SW480 (cell line): ENCODE measurements around the gene GPR108.

Experiments used
- DNase-seq: peaks from one replicate; pipeline ENCODE4 v3.0.0-alpha.2; 2016; ENCODE audit warnings: low spot score

The GPR108 gene

DNA sequence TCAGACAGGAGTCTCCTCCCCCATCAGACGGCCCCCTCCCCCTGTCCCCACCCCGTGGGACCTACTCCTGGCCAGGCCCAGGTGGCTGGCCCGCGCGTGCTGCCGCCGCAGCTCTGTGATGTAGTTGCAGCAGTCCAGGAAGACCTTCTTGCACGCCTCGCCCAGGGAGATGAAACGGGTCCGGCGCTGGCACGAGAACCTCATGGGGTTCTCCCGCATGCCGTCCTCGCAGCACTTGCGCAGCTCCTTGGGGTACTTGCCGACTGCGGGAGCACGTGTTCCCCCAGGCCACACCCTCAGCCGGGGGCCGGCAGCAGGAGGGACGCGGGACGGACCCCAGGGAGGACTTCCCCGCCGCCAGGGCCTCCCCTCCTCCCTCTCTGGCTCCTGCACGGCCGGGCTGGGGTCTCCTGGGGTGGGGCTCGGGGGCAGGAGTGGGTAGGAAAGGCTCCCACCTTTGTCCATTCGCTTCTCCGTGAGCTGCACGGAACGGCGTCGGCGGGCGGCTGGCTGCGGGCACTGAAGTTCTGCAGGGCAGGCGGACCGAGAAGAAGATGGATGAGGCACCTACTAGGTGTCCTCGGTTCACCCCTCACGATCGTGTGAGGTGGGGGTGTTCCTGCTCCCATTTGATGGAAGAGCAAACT, 30.2 kb downstream of the GPR108 start:
- no peak for DNase-seq

DNA sequence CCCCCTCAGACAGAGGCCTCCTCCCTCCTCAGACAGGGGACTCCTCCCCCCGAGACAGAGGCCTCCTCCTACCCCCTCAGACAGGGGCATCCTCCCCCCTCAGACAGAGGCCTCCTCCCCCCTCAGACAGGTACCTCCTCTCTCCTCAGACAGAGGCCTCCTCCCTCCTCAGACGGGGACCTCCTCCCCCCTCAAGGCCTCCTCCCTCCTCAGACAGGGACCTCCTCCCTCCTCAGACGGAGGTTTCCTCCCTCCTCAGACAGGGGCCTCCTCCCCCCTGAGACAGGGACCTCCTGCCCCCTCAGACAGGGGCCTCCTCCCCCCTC, 30.8 kb downstream of the GPR108 start:
- DNase-seq, result no peak

DNA sequence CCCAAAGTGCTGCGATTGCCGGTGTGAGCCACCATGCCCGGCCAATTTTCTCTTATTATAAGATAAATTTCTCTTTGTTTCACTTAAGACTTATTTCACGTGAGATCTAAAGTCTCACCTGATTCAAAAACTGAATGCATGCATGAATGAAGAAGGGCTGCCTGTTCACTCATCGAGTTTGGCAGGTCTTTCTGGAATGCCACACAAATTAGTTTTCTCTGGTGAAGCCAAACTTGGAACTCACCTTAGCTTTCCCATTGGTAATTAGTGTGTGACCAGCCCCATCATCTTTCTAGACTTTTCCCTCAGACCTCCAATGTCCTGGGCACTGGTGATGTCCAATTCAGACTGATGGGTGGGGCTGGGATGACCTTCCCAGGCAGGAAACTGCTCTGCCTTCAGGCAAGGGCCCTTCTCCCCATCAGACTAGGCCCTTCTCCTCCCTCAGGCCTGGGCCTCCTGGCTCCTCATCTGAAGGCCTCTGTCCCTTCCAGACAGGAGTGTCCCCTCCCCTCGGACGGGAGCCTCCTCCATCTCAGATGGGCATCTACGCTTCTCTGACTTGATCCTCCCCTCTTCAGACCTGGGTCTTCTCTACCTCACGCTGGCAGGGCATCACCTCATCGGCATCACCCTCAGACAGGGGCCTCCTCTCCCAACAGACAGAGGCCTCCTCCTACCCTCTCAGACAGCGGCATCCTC, 31.3 kb downstream of the GPR108 start:
- DNase-seq, result no peak

DNA sequence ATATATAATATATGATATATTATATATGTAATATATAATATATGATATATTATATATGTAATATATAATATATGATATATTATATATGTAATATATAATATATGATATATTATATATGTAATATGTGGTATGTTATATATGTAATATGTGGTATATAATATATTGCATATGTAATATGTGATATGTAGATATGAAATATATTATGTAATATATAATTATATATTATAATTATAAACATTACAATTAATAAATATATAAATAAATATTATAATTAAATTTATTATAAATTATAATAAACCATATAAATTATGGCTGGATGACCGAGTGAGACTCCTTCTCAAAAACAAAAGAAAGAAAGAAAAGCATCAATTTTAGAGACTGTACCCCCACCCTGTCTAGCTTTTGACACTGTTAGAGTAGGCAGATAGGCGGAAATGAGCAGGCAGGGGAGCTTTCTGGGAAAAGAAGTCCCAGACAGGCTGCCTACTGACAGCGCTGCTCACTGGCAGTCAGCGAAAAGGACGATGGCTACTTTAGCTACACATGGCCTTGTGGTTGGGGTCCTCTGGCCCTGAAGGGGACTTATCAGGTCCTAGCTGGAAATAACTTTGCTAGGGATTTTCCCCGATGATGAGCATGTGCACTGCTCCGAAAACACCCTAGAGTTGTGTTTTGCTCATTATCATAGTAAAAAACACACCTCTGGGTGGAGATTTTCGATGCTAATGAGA, 36.6 kb downstream of the GPR108 start:
- no peak for DNase-seq

DNA sequence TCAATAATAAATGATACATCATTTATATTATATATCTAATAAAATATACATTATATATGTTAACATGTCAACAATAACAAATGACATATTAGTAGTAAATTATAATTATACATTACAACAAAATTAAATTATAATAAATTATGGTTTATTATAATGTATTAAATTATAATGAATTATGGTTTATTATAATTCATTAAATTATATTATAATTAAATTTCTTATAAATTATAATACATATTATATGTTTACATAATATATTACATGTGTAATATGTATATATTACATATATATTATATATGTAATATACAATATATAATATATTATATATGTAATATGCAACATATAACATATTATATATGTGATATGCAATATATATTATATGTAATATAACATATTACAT, 37.4 kb downstream of the GPR108 start:
- DNase-seq, result no peak

DNA sequence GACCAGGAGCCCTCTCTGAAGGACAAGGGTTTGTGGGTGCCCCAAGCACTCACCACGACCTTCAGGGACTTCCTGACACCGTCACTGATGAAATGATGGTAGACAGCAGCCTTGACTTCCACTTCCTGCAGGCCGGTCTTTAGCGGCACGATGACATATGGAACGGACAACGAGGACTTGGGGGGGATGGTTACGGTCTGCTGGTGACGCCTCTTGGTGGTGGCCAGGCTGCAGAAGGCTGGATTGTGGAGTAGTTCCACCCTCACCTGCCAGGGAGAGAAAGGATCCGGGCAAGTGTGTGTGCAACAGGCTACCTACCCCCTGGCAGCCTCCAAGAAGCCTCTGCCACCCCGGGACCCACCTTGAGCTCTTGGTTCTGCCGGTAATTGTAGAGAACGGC, 40.1 kb downstream of the GPR108 start:
- DNase-seq, result no peak

DNA sequence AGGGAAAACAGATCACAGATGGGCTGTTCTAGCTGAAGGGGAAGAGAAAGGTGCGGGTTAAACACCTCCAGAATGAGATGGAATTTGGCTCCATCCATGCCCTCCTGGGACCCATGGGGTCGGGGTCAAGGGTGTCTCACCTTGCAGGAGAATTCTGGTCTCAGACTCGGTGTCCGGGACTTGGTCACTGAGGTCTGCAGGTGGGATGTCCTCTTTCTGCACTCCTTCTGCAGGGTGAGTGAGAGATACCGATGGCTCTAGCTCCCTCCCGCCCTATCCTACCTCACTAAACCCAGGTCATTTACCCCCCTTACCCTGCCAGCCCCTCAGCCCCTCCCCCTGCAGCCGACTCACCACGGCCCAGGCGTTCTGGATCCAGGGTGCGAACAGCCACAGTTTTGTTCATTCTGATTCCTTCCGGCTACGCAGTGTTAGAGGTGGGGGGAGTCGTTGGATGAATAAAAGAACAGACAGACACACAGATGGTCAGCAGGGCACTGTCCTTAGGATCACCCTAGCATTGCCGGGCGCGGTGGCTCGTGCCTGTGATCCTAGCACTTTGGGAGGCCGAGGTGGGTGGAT, 41.0 kb downstream of the GPR108 start:
- no peak for DNase-seq

DNA sequence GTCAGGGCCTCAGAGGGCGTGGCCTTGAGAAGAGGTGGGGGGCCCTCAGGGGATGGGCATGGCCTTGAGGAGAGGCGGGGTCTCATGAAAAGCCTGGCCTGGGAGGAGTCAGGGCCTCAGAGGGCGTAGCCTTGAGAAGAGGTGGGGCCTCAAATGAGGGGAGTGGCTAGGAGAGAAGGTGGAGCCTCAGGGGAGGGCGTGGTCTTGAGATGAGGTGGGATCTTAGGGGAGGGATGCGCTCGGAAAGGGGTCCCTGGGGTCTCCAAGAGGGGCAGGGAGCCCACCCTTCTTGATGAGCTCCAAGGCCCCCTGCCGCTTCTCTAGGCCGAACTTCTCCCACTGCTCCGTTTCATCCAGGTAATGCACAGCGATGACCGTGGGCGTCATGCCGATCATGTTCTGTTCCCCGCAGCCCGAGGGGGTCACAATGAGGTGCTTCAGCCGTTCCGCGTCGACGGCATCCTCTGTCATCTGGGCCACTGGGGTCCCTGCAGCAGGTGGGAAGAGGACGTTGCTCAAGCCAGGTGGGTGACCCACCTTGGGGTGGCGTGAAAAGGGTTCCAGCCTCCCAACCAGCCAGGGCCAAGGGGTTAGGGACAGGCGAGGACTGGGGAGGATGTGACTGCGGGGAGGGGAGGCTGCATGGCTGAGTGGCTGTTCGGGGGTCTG, 43.1 kb downstream of the GPR108 start:
- DNase-seq, result no peak

DNA sequence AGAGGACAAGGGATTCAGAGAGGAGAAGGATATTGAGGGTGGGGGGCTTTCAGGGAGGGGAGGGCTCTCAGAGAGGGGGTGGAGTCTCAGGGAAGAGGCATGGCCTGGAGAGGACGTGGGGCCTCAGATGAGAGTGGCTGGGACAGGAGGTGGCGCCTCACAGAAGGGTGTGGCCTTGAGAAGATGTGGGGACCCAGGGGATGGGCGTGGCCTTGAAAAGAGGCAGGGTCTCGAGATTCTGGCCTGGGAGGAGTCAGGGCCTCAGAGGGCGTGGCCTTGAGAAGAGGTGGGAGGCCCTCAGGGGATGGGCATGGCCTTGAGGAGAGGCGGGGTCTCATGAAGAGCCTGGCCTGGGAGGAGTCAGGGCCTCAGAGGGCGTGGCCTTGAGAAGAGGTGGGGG, 43.7 kb downstream of the GPR108 start:
- no peak for DNase-seq

DNA sequence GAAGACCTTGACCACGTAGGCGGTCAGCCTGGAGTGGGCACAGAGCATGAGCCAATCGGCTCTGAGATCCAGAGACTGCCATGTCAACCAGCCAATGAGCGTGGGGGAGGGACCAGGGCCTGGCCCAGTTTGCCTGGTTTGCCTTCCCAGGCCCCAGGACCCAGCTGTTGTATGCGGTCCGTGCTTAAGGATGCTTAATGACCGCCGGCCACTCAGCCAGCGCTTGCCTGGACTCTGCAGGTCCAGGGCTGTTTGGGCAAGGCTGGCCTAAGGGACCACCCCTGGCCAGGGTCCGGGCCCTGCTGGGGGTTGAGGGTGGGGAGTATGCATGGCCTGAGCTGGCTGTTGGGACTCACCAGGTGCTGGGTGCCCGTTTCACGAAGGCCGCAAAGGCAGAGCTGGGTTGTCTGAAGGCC, 44.3 kb downstream of the GPR108 start:
- no peak for DNase-seq

DNA sequence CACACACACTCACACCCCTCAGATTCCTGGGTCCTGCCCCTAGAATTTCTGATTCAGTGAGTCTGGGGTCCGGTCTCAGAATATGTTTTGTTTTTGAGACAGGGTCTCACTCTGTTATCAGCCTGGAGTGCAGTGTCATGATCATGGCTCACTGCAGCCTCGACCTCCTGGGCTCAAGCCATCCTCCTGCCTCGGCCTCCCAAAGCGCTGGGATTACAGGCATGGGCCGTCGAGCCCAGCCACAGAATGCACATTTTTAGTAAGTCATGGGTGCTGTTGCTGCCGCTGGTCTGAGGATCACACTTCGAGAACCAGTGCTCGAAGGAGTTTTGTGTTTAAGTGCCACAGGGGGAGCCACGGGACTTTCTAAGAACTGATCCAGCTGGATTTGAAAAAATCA, 45.4 kb downstream of the GPR108 start:
- no peak for DNase-seq

DNA sequence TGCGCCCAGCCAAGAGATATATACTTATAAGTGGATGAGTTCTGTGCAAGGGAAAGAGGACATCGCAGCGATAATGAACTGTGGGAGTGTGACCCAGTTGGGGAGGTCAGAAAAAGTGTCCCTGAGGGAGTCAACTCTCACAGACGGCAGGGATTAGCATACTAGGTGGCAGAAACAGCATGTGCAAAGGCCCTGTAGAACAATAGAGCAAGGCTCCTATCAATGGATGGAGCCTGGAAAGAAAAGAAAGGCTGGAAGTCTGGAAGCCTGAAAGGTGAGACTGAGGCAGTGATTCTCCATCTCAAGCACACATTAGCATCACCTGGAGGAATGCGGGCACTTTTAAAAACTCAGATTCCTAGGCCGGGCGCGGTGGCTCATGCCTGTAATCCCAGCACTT, 46.0 kb downstream of the GPR108 start:
- no peak for DNase-seq

DNA sequence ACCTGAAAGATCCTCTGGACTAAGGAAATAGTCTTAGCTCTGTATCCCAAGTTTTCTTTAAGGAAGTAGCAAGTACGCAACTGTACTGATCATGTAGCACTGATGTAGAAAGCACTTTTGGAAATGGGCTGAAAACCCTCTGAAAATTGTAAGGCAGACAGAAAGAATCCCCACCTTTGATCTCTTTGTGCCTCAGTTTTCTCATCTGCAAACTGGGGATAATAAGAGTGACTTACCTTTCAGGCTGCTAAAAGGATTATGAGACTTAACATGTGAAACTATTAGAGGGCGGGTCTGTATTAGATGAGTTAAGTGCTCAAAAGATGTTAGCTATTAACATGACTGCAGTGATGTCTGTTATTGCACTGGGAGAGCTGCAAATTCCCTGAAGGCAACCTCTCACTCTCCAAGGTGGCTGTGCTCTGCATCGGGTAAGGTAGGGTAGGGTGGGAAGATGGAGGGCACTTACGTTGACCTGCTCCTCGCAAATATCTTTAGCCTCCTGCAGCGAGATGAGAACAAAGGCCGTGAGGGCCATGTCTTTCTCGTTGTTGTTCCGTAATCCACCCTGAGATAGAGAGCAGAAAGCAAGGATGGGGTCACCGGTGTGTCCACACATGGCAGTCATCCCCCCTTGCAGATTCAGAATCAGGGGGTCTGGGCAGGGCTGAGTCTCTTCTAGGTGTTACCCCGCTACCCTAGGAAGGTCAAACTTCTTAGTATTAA, 47.1 kb downstream of the GPR108 start:
- DNase-seq, result no peak

DNA sequence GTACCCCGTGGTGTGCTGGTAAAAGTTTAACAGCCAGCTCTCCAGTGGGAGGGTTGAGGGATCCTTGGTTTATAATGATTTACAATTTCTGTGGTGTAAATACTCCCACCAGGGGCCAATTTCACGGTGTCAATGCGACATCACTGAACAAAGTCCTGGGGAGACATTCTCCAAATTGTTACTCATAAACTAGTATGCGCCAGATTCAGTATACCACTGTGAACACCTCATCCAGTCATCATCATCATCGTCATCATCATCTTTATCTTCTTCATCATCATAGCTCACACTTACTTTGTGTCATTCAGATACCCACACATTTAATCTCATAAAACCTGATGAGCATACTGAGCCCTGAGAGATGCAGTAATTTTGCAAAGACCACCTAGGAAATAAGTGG, 50.3 kb downstream of the GPR108 start:
- DNase-seq, result no peak

DNA sequence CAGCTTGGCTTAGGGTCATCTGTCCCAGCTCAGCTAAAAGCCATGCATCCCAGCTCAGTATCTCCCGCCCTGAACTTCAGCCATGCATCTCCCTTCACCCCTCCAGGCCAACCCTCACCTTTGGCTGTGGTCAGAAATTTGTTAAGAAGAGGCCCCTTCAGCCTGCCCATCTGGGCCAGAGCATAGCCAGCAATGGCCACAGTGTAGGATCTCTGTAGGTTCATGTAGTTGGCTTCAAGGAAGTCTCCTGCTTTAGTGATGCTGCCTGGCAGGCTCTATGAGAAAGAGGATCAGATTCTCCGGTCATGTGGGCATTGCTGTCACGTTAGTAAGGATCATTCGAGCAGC, 50.8 kb downstream of the GPR108 start:
- no peak for DNase-seq

DNA sequence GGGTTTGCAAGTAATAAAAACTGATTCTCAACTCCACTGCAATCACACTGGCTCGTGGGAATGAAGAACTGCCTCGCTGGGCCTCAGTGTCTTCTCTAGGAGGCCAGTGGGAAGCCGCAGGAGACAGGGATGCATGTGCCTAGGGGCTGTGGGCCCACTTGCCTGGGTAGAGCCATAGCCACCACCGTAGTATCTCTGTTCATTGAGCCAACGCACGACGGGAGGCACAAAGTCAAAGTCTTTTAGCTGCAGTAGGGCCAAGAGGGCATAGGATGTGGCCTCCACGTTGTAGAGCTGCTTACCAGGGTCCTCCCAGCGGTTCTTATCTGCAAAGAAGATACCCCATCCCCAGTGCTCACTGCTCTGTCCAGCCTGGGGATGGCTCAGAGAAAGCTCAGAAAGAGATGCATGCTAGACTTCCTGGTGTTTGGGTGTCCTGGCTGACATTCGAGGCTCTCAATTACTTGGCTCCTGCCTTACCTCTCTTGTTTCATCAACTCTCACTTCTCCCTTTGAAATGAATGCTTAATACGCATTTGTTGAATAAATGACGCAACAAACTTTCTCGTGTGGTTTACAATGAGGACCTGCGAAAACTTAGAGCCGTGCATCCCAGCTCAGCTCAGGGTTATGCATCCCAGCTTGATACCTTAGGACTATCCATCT, 51.3 kb downstream of the GPR108 start:
- no peak for DNase-seq

DNA sequence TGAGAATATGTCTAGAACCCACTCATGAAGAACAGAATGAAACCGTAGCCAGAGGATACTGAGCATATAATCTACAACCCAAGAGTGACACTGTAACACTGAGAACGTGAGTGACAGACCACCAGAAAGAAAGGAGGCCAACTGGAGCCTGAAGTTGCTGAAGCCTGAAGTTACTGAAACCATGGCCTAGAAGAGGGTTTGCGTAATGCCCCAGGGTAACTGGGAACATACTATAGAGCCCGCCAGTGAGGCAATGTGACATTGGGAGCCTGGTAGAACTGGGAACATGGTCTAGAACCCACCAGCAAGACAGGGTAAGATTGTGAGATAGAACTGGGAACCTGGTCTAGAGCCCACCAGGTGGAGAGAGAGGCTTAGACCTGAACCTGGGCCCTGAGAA, 51.9 kb downstream of the GPR108 start:
- no peak for DNase-seq

DNA sequence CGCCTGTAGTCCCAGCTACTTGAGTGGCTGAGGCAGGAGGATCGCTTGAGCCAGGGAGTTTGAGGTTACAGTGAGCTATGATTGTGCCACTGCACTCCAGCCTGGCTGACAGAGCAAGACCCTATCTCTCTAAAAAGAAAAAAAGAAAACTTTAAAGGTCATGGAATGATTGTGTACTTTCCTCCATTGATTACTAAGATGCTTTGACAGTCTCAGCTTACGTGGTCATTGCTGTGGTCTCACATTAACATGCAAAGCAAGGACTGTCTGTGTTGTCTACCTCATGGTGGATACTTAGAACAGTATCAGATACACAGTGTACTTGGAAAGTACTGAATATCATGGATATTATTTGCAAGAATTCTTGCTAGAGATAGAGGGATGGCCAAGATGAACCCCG, 53.4 kb downstream of the GPR108 start:
- no peak for DNase-seq

DNA sequence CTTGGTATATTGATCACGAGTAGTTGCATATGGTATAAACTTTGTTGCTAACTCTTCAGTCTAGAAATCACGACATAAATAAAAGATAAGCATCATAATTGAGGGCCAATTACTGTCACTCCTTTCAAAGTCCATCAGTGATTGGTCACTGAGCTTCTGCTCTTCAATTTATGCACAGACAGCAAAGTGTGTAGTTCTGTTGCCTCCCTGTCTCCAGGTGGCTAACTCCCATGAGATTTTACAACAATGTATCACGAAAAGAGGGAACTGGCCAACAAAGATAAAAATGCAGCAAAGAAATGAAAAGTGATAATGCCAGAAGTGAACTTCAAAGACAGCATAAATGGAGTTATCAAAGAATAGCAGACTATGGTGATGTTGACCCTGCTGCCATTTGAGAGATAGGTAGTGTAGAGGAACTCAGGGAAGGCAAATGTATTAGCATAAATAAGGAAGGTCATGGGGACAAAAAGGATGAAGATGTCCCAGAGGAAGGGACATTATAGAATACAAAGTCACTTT, 54.7 kb downstream of the GPR108 start:
- no peak for DNase-seq

DNA sequence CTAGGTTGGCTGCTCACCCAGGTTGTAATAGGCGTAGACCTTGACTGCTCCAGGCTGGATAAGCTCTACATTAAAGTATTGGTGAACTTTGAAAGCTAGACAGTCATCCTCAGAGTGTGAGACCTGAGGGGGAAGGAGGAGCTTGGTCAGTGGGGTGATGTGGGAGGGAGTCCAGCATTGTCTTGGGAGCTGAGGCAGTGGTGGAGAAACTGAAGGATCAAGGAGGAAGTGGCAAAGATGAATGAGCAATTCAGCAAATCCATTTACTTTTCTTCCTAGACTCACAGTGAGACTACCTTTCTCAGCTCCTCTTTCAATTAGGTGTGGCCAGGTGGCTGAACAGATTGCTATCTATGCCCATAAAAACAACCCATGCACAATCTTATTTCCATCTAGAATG, 57.2 kb downstream of the GPR108 start:
- no peak for DNase-seq
